ENCODE data around the gene RDH8.
"Not testable (repeated sequence)": the region's sequence is repeated elsewhere in the genome, so short reads cannot be mapped to it uniquely, and the experiment has no call there.

Gene RDH8

DNA sequence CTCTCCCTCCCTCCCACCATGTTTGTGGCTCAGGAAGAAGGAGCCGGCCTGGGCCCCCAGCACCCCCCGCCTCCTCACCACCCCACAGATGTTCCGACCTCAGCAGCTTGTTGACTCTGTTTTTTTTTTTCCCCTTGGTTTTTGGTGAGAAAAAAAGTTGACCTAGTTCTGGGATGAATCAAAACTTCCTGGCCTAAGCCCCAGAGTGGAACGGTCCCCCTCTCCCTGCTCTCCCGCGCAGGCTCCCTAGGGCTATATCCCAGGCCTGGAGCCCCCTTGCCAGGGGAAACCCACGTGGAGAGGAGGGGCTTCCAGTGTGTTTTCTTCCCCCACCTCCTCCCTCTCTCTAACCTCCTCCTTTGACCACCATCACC, 7.0 kb upstream of the RDH8 start:
- peak; percentile 57 for DNase-seq

DNA sequence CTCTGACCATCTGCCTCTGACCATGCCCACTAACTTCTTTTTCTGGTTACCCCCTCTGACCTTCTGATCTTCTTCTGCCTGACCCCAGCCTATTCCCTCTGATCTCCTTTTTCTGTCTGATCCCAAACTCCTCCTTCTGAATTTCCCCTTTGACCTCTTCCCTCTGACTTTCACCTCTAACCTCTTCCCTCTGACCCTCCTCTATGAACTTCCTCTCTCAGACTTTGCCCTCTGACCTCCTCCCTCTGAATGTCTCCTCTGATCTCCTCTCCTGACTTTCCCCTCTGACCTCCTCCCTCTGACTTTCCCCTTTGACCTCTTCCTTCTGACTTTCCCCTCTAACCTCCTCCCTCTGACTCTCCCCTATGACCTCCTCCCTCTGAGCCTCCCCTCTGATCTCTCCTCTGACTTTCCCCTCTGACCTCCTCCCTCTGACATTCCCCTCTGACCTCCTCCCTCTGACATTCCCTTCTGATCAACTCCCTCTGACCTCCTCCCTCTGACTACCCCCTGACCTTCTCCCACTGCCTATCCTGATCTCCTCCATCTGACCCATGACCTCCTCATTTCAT, 6.4 kb upstream of the RDH8 start:
- no peak for DNase-seq

DNA sequence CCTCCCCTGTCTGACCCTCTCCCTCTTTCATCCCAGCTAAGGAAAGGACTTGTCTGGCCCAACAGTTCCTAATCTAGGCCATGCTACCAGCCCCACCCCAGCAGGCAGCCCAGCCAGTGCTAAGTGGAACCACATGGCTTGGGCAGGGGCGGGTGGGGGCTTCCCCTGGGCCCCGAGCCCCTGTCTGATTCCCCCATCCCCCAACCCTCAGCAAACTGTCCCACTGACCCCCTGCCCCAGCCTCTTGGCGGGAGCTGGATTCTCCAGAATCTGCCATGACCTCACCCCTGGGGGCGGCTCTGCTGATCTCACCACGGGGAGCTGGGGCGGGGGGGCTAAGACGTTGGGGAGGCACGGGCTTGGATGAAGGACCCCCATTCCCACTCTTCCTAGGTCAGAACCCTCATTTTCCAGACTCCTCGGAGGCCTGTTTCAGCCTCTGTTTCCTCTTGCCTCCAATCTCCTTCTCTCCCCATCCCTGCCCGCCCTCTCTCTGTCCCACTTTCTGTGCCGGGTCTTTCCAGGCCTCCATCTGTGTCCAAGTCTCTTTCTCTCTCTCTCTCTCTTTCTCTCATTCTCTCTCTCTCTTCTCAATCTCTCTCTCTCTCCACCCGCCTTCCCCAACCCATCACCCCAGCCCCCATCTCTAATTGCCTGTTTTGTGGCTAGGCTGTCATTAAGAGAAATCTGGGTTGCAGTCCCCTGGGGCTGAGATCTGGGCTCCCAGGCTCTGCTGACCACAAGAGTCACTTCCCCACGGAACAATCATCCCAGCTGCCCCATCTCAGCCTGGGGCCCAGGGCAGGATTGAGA, 5.7 kb upstream of the RDH8 start:
- no peak for DNase-seq

DNA sequence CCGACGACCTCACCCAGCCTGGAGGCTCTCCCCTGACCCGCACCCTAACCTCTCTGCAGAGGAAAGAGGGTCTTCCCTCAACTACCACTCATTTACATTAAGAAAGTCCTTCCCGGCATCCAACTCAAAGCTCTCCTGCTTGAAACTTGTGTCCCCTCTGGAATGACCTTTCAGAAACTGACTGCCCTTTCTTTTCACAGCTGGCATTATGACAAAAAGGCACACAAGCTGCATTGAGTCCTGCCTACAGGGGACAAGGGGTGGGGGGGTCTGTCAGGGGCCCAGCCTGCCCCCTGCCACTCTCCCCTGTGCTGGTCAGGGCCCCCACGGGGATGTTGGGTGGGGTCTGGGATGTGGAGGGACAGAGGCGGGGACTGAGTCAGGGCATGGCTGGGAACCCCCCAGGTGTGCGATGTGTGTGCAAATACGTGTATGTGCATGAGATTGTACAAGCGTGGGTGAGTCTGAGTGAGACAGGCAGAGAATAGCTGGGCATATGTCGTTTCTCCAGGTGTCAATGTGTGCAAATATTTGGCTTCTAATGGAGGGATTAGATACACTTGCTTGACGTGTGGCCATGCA, 5.0 kb upstream of the RDH8 start:
- DNase-seq = no peak

DNA sequence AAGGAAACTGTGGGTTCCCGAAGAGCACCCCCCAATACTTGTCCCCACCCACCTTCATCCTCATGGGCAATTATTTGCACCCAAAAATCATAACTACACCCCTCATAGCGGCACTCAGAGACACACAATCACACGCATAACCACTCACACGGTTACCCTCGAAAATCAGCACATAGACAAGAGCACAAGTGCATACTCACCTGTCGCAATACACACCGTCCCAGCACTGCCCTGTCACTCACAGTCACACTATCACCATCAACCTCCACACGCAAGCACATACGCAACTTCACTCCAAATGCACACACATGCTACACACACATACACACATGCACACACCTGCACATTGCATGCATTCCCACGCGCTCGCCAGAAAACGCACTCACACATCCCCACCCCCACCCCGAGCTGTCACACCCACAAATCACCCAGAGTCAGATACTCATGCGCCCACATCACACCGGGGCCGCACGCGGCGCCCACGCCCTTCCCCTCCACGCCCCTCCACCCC, 3.5 kb upstream of the RDH8 start:
- no peak for DNase-seq

DNA sequence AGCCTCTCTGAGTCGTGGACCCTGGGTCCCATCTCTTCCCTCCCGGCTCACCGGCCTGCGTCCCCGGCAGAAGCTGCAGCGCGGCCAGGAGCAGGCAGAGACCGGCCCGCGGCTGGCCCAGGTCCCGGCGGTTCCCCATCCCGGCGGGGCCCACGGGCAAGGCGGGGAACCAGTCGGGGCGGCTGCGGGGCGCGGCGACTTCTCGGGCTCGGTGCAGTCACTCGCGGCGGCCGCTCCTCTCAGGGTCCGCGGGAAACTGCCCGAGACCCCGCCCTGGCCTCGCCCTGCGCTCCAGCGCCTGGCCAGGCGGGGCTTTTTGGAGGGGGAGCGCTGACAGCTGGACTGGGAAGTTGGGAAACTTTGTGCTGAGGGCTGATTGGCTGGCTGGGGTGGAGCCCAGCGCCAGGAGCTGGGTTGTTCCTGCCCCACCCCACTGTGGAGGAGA, 3.0 kb upstream of the RDH8 start, which contains the start of gene COL5A3:
Gene COL5A3, minus strand, starts transcription at position 258 of the 445 bp plus-strand sequence. Its CDS starts 119 bp downstream, at position 139.
- DNase-seq = no peak

DNA sequence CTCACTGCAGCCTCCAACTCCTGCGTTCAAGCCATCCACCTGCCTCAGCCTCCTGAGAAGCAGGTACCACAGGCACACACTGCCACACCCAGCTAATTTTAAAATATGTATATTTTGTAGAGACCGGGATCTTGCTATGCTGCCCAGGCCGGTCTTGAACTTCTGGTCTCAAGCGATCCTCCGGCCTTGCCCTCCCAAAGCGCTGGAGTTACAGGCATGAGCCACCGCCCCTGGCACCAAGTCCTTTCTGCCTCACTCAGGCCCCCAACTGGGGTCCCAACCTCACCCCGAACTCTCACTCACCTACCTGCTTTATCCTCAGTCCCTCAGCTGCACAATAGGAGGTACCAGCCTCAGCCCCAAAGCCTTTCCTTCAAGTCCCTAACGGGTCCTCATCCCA, 2.3 kb upstream of the RDH8 start:
- DNase-seq = no peak

DNA sequence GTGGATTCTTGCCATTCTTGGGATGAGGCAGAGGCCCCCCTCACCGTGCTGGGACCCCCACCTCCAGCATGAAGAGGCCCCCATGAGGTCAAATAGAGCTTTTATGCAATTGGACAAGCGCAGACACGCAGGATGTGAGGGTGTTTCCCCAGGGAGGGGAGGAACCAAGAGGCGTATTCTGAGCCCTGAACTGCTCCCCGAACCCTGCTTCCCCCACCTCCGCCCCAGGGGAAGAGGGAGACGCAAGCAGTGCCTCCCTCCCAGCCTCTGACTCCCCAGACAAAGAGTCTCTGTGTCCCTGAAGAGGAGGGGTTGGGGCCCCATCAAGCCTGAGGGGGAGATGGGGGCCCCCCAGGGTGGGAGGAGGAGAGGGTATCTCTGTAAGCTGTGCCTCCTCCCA, 1.3 kb upstream of the RDH8 start:
- DNase-seq = no peak

DNA sequence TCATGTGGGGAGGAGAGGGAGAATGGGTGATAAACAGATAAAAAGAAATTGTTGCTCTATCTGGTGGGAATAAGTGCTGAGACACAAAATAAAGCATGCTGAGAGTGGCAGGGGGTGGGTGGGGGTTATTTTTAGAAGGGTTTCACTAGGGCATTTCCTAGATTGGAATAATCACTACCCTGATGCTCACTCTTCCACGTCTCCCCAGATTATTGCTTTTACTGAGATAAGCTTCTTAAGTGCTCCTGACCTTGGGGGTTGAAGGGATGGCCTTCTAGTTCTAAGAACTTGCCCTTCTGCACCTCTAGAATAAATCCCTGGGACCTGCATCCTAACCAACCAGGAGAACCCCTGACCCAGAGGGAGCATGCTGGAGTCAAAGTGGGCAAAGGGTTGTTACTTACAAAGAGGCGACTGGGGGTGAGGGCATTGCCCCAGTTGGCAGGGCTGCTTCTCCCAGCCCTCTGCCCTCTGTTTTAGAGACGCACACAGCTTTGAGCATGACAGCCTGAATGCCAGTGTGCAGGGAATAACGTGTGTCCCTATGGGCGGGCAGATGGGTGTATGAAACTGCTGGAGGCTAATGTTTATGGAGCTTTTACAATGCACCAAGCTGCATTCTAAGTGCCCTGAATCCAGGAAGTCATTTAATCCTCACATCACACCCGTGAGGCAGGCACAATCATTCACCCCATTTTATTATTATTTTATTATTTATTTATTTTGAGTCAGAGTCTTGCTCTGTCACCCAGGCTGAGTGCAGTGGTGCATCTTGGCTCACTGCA, 743 bp downstream of the RDH8 start:
- DNase-seq = no peak

DNA sequence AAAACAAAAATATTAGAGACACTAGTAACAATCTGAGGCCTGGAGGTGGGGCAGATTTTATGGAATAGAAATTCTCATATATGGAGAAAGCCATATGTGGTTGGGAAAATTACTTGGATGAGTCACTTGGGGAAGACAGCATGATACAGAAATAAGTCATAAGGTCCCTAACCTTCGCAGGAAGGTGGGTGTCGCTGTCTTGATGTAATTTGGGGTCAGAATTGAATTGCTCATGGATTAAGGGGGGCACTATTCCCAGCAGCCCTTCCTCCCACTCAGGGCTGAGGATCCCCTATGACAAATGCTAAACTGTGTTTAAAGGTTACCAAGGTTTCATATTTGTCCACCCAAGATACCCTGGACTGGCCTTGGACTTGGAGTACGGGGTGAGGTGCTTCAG, 5.0 kb downstream of the RDH8 start:
- DNase-seq = no peak

DNA sequence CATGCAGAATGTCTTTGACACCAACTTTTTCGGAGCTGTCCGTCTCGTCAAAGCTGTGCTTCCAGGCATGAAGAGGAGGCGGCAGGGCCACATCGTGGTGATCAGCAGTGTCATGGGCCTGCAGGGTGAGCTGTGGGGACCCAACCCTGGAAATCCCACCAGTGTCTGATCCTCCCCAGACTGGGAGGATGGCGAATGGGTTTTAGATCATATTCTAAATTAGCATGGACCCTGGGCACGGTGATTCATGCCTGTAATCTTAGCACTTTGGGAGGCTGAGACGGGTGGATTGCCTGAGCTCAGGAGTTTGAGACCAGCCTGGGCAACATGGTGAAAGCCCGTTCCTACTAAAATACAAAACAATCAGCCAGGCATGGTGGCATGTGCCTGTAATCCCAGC, 5.5 kb downstream of the RDH8 start:
- DNase-seq = no peak

DNA sequence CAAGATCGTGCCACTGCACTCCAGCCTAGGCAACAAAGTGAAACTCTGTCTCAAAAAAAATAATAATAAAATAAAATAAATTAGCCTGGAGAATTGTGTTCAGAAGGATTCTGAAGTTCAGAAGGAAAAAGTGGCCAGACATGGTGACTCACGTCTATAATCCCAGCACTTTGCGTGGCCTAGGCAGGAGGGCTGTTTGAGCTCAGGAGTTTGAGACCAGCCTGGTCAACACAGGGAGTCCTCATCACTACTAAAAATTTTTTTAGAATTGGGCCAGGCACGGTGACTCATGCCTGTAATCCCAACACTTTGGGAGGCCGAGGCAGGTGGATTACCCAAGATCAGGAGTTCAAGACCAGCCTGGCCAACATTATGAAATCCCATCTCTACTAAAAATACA, 6.0 kb downstream of the RDH8 start:
- DNase-seq = no peak

DNA sequence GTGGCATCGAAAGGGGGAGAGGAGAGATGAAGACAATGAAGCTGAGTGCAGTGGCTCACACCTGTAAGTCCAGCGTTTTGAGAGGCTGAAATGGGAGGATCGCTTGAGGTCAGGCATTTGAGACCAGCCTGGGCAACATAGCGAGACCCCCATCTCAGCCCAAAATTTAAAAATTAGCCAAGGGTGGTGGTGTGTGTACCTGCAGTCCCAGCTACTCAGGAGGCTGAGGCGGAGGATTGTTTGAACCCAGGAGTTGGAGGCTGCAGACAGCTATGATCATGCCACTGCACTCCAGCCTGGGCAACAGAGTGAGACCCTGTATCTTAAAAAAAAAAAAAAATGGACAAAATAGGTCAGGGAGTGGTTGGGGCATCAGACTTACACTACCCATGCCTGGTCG, 7.6 kb downstream of the RDH8 start:
- DNase-seq = no peak

DNA sequence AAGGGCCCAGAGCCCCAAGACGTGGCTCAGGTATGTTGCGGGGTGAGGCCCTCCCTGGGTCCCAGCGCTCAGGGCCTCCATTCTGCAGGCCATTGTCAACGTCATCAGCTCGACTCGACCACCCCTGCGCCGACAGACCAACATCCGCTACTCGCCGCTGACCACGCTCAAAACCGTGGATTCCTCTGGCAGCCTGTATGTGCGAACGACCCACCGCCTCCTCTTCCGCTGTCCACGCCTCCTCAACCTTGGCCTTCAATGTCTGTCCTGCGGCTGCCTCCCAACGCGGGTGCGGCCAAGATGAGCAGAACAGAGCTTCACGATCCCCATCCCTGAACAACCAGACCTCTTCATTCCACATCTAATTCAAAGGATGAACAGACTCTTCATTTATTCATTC, 8.2 kb downstream of the RDH8 start:
- DNase-seq = no peak

DNA sequence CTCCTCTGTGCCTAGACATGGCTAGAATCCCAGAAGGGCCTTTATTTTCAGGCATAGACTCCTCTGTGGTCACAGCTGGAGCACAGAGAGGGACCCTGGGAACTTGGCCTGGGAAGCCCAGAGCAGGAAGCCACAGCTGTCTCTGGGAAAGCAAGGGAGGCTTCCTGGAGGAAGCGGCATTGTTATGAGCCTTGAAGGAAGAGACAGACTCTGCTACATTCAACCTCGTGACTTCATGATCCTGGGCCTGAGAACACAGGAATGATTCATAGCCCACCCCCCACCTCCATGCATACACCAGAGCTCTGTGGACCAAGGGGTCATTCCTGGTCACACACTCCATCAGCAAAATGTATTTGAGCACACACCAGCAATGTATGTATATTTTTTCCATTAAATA, 8.6 kb downstream of the RDH8 start:
- DNase-seq = no peak

DNA sequence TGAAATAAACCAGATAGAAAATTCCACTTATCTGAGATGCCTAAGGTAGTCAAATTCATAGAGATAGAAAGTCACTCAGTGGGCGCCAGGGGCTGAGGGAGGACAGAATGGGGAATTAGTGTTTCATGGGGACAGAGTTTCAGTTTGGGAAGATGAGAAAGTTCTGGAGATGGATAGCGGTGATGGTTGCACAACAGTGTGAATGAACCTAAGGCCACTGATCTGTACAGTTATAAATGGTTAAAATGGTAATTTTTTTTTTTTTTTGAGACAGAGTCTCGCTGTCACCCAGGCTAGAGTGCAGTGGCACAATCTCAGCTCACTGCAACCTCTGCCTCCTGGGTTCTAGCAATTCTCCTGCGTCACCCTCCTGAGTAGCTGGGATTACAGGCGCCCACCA, 9.8 kb downstream of the RDH8 start:
- DNase-seq = not testable (repeated sequence)

DNA sequence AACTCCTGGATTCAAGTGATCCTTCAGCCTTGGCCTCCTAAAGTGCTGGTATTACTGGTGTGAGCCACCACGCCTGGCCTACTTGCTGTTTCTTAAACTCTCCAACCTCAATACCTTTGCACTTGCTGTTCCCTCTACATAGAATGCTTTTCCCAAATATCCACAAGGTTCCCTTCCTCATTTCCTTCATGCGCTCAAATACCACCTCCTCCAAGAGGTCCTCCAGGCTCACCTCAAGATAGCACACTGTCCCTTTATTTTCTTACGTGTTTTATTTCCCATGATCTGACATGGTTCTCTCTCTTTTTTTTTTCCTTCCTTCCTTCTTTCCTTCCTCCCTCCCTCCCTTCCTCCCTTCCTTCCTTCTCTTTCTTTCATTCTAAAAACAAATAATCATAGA, 13.5 kb downstream of the RDH8 start:
- DNase-seq = no peak

DNA sequence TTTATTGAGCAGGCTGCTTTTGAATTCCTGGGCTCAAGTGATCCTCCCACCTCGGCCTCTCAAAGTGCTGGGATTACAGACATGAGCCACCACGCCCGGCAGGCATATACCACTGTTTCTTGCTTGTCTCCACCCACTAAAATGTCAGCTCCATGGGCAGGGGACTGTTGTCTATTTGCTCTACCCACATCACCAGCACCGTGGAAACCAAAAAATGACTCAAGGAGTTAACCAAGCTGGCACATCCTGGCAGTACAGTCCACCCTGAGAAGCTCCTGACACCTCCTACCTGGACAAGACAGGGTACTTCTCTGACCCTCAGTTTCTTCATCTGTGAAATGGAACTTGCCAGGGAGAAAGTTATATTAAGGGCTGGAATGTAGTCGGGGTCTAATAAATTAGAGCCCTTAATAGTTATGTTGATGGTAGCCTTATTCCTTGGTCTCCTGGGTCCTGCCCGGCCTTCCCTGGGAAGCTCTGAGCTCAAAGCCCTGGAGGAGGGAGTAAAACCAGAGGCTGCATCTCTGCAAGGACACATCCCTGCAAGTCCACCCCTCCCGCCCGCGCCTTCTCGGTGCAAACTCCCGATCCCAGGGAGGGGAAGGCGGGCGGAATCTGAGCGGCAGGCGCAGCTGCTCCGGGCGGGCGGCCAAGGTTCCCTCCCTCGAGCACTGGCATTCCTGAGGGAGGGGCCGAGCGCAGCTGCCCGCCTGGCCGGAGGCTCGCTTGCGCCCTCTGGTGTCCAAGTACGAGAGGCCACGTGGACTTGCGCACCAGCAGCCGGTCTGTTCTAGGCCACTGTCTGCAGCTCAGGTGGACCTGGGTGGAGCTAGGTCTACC, 14.1 kb downstream of the RDH8 start:
- peak; percentile 93 for DNase-seq

DNA sequence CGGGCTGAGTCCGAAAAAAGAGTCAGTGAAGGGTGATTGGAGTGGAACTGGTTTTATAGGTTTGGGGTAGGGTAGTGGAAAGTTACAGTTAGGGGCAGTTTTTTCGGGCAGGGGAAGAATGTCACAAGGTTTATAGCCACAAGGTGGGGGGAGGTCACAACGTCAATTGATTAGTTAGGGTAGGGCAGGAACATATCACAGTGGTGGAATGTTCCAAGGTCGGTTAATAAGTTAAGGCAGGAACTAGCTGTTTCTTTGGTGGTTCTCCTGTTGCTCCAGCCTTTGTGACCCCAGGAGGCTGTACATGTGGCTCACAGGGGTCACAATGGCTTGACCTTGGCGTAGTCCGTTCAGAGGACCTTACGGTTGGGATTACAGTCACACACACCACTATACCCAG, 20.3 kb downstream of the RDH8 start:
- no peak for DNase-seq

DNA sequence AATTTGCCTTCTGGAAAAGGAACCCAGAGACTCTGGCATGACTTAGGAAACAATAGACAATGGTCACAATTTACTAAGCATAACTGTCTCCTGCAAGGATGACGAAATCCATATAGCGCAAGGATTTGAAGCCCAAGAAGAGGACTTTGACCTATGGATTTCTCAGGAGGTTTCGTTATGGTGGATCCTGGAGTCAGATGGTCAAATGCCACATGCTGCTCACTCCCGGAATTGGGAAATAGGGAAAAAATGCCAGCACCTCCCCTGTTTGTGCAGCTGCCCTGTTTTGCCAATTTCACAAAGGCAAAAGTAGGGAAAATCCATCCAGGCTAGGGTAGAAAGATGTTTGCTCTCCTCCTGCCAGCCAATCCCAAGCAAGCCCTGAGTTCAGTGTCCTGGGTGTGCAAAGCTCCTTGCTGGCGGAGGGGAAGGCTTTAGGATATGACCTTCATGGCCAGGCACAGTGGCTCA, 23.4 kb downstream of the RDH8 start:
- no peak for DNase-seq

DNA sequence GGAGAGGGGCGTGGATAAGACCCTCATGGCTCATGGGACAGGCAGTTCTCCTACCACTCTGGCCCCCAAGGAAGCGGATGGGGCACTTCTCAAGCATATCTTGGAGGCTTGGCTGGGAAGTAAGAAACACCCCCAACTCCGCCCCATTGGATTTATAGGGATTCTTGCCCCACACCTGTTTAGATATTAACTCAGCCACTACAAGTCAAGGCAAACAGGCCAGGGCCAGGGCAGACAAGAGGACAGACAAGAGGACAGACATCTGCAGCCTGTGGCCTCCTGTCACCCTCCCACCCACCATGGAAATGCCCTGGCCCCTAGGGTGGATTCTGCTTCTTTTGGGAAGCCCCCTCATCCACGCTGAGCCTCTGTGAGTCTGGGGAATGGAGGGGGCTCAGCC, 24.1 kb downstream of the RDH8 start:
- DNase-seq = no peak

DNA sequence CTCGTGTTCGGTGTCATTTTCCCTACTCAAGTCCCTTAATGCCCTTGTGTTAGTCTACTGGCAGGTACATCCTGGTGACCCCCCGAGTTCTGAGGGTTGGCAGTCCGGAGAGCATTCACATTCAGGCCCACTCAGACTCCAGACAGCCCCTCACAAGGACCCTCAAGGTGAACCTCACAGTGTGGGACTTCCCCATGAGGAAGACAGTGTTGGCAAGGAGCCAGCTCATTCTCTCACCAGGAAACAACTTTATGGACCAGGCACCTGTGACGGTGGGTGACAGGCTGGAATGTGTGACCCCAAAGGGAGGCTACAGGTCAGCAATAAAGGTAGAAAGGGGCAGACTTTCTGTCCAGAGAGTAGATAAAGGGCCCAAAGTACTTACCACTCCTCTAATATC, 24.5 kb downstream of the RDH8 start:
- no peak for DNase-seq
